GM19324 (cell line): Measurements from ENCODE around the gene SIX1.

ENCODE experiments used
- ATAC-seq: cut with Tn5 transposase; IDR thresholded peaks from one replicate; pipeline ENCODE4 v1.9.1; 2021; ENCODE audit warnings: mild to moderate bottlenecking, moderate library complexity; ENCODE audit not compliant: unreplicated experiment, low FRiP score

Gene SIX1

DNA sequence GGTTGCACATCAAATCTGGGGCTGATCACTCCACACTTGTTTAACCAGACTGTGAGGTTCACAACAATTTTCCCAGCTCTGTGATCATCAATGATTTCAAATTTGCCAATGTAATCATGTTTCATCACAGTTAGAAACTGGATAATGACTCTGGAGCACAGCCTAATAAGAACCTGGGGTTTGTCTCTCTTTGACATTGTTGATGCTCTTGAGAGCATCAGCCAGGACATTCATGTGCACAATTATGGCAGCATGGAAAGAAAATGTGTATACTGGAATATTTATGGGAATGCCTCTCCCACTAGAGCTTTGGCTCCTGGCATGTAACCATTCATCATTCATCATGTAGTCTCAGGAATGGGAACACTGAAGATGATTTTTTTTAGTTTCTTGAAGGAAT is 47.0 kb downstream of the SIX1 start:
- no peak for ATAC-seq

GRCh38 chr14:60599727-60600126 is 49.5 kb downstream of the SIX1 start:
- no peak for ATAC-seq

DNA sequence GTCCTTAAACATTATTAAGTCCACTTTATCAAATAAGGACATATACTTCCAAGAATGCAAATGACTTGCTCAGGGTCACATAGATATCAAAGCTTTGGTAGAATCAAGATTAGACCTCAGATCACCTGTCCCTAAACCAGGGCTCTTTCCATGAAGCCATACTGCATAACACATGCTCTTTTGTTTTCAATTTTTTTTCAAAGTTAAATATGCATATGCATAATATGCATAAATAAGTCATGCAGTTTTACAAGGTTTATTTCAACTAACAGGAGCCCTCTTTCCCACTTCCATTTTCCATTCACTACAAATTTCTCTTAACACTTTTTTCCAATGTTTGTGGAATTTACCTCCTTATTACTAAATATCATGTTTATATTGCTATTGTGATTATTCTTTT is 53.1 kb downstream of the SIX1 start:
- no peak for ATAC-seq

- no peak for ATAC-seq
Measured at GRCh38 chr14:60594062-60594461, 55.2 kb downstream of the SIX1 start.
